HCT116 (cell line): ENCODE data around the gene UBE2R2.

ENCODE experiments used
- CEBPB ChIP-seq: IDR thresholded peaks from 2 replicates; pipeline ENCODE4 v1.6.1; 2012; ENCODE audit warnings: low read depth
- CTCF ChIP-seq, 3 experiments: fragments of 200-600 bp in 1 of 3; sonication (generic) in 1 of 3; IDR thresholded peaks in 2 of 3; conservative IDR thresholded peaks in 1 of 3; 2 replicates each; pipeline ENCODE4 v1.5.1; 2012 to 2017; ENCODE audit warnings: low read depth in 2 of 3, low read length in 2 of 3, antibody characterized with exemption in 1 of 3, borderline replicate concordance in 1 of 3, control low read depth in 1 of 3, mild to moderate bottlenecking in 1 of 3, mixed read lengths in 1 of 3, mixed run types in 1 of 3, moderate library complexity in 1 of 3; ENCODE audit not compliant: insufficient read depth in 1 of 3
- EZH2 ChIP-seq: fragments of 200-600 bp; sonication (generic); IDR thresholded peaks from 2 replicates; pipeline ENCODE4 v1.6.1; 2017; ENCODE audit warnings: antibody characterized with exemption, mixed run types
- JUND ChIP-seq: IDR thresholded peaks from 2 replicates; pipeline ENCODE4 v1.6.1; 2012
- MAX ChIP-seq: IDR thresholded peaks from 2 replicates; pipeline ENCODE4 v1.6.1; 2012
- POLR2A ChIP-seq: IDR thresholded peaks from 2 replicates; pipeline ENCODE4 v1.7.0; 2011; ENCODE audit warnings: borderline replicate concordance; ENCODE audit not compliant: insufficient read depth, insufficient read length; ENCODE audit errors: extremely low read depth
- RAD21 ChIP-seq: IDR thresholded peaks from 2 replicates; pipeline ENCODE4 v1.6.1; 2012; ENCODE audit warnings: low read depth, mild to moderate bottlenecking
- REST ChIP-seq: IDR thresholded peaks from 2 replicates; pipeline ENCODE4 v1.6.1; 2012; ENCODE audit warnings: low read depth
- SP1 ChIP-seq: IDR thresholded peaks from 2 replicates; pipeline ENCODE4 v1.6.1; 2012; ENCODE audit warnings: low read depth
- TCF7L2 ChIP-seq: IDR thresholded peaks from 2 replicates; pipeline ENCODE4 v1.7.0; 2011; ENCODE audit warnings: borderline replicate concordance, inconsistent platforms; ENCODE audit not compliant: insufficient read depth, insufficient read length; ENCODE audit errors: extremely low read depth
- YY1 ChIP-seq: IDR thresholded peaks from 2 replicates; pipeline ENCODE4 v1.6.1; 2011; ENCODE audit warnings: low read length, low read depth, moderate library complexity, mild to moderate bottlenecking; ENCODE audit not compliant: insufficient replicate concordance; ENCODE audit errors: extremely low read depth

GRCh38 chr9:33923079-33923478 is 106.1 kb downstream of the UBE2R2 start:
- TF ChIP-seq EZH2 = no peak
- no peak for TF ChIP-seq CTCF (IDR thresholded peaks at IDR 0.05 in 2 of 3, conservative IDR thresholded peaks at IDR 0.05 in 1 of 3; ENCODE audit: borderline replicate concordance in 1 of 3, insufficient read depth in 1 of 3, low read depth in 2 of 3, low read length in 2 of 3)
- TF ChIP-seq YY1 = no peak
- TF ChIP-seq MAX = no peak
- TF ChIP-seq CEBPB = no peak
- TF ChIP-seq JUND = no peak
- no peak for TF ChIP-seq POLR2A
- TF ChIP-seq REST = no peak
- no peak for TF ChIP-seq TCF7L2
- no peak for TF ChIP-seq RAD21
- TF ChIP-seq SP1 = no peak
